Liver (tissue), 9 donors: Measurements from ENCODE around the gene HYAL3. TPM values are rescaled to one million over a fixed set of nuclear protein-coding genes. Genes with fewer than 3 reads are reported as not detected.
"Not testable (repeated sequence)": the region's sequence is repeated elsewhere in the genome, so short reads cannot be mapped to it uniquely, and the experiment has no call there.

ENCODE experiments used
- DNase-seq: peaks from one replicate; pipeline ENCODE4 v3.0.0-alpha.2; 2017; ENCODE audit warnings: low spot score
- H3K27ac ChIP-seq, 2 donors: one replicate each; pipeline ENCODE4 v1.7.0; 2013; ENCODE audit warnings: inconsistent platforms in 2 of 2, low read length in 2 of 2, control low read depth in 1 of 2, low read depth in 1 of 2, mild to moderate bottlenecking in 1 of 2
- H3K27me3 ChIP-seq, 4 donors: one replicate each; pipeline versions ENCODE4 v1.6.1 to v1.7.0; 2013; ENCODE audit warnings: low read length in 3 of 4, inconsistent platforms in 1 of 4, mild to moderate bottlenecking in 1 of 4, moderate library complexity in 1 of 4; ENCODE audit not compliant: control insufficient read depth in 4 of 4, insufficient read depth in 4 of 4
- H3K36me3 ChIP-seq, 4 donors: one replicate each; pipeline versions ENCODE4 v1.6.1 to v1.7.0; 2013; ENCODE audit warnings: low read length in 3 of 4, mild to moderate bottlenecking in 3 of 4, low read depth in 1 of 4, moderate library complexity in 1 of 4; ENCODE audit not compliant: control insufficient read depth in 4 of 4, insufficient read depth in 3 of 4
- H3K4me1 ChIP-seq, 4 donors: one replicate each; pipeline versions ENCODE4 v1.6.1 to v1.7.0; 2013; ENCODE audit warnings: low read length in 3 of 4, mild to moderate bottlenecking in 3 of 4, moderate library complexity in 1 of 4; ENCODE audit not compliant: control insufficient read depth in 4 of 4, insufficient read depth in 4 of 4
- H3K4me3 ChIP-seq, 3 donors: one replicate each; pipeline versions ENCODE4 v1.6.1 to v1.7.0; 2013; ENCODE audit warnings: low read length in 3 of 3, control low read depth in 1 of 3, low read depth in 1 of 3, mild to moderate bottlenecking in 1 of 3
- H3K9ac ChIP-seq, 2 donors: one replicate each; pipeline ENCODE4 v1.7.0; 2013; ENCODE audit warnings: low read length in 2 of 2, mild to moderate bottlenecking in 2 of 2, moderate library complexity in 2 of 2, control low read depth in 1 of 2, low read depth in 1 of 2
- H3K9me3 ChIP-seq, 4 donors: one replicate each; pipeline versions ENCODE4 v1.6.1 to v1.7.0; 2013; ENCODE audit warnings: low read length in 3 of 4; ENCODE audit not compliant: control insufficient read depth in 4 of 4
- EGR1 ChIP-seq, 2 donors: IDR thresholded peaks; 2 replicates each; pipeline ENCODE4 v1.6.1; 2016 to 2018; ENCODE audit warnings: antibody characterized with exemption in 2 of 2, low read depth in 2 of 2
- FOXA1 ChIP-seq: IDR thresholded peaks from 2 replicates; pipeline ENCODE4 v1.6.1; 2016; ENCODE audit warnings: antibody characterized with exemption
- FOXA2 ChIP-seq: IDR thresholded peaks from 2 replicates; pipeline ENCODE4 v1.6.1; 2016; ENCODE audit warnings: antibody characterized with exemption
- GABPA ChIP-seq, 2 donors: IDR thresholded peaks in 1 of 2; conservative IDR thresholded peaks in 1 of 2; 2 replicates each; pipeline ENCODE4 v1.6.1; 2016; ENCODE audit warnings: antibody characterized with exemption in 2 of 2, mild to moderate bottlenecking in 1 of 2, moderate library complexity in 1 of 2
- HNF4A ChIP-seq, 2 donors: conservative IDR thresholded peaks; 2 replicates each; pipeline ENCODE4 v1.6.1; 2016; ENCODE audit warnings: antibody characterized with exemption in 2 of 2, mild to moderate bottlenecking in 2 of 2
- HNF4G ChIP-seq: IDR thresholded peaks from 2 replicates; pipeline ENCODE4 v1.6.1; 2016; ENCODE audit warnings: antibody characterized with exemption
- RAD21 ChIP-seq, 2 donors: IDR thresholded peaks; 2 replicates each; pipeline ENCODE4 v1.6.1; 2016; ENCODE audit warnings: antibody characterized with exemption in 2 of 2, mild to moderate bottlenecking in 2 of 2
- RXRA ChIP-seq, 2 donors: IDR thresholded peaks; 2 replicates each; pipeline ENCODE4 v1.6.1; 2017 to 2018; ENCODE audit warnings: antibody characterized with exemption in 2 of 2, mild to moderate bottlenecking in 1 of 2
- TAF1 ChIP-seq: conservative IDR thresholded peaks from 2 replicates; pipeline ENCODE4 v1.6.1; 2016; ENCODE audit warnings: antibody characterized with exemption, mild to moderate bottlenecking
- YY1 ChIP-seq: IDR thresholded peaks from 2 replicates; pipeline ENCODE4 v1.6.1; 2016; ENCODE audit warnings: antibody characterized with exemption, mild to moderate bottlenecking
- ZBTB33 ChIP-seq: IDR thresholded peaks from 2 replicates; pipeline ENCODE4 v1.6.1; 2016; ENCODE audit warnings: antibody characterized with exemption
- WGBS: extraction: QIAGEN DNeasy Blood & Tissue Kit; methylation state at CpG from one replicate; pipeline ENCODE4 v1.1.7; 2013; 5-methylcytosine and 5-hydroxymethylcytosine counted together
- polyA plus RNA-seq, 2 donors: library from polyadenylated mRNA; stranded (reverse) in 1 of 2; unstranded in 1 of 2; fragments of 200-250 nt in 1 of 2; fragments of >200 nt in 1 of 2; fragmentation: Nextera tagmentation in 1 of 2; extraction: Ambion mirVana in 1 of 2; gene quantifications; one replicate each; pipeline versions ENCODE4 v1.2.1 to v1.2.3, GENCODE V29; 2013 to 2015
- total RNA-seq, 2 donors: library from RNA; depleted of rRNA; stranded (reverse); fragments of >200 nt; gene quantifications; one replicate each; pipeline ENCODE4 v1.2.3, GENCODE V29; 2014
- TF ChIP-seq, protein P1 (sequence below): IDR thresholded peaks from 2 replicates; pipeline ENCODE4 v1.6.1; 2016; ENCODE audit warnings: antibody characterized with exemption
- TF ChIP-seq, protein P2 (sequence below): IDR thresholded peaks from 2 replicates; pipeline ENCODE4 v1.6.1; 2016; ENCODE audit warnings: antibody characterized with exemption, mild to moderate bottlenecking
- donor health status: healthy.
- donor health status: healthy.
- donor health status: healthy.
- donor health status: healthy.
- donor health status: healthy.

Gene HYAL3
- total and polyA plus RNA-seq, 4 donors: 1.8 to 6.6 (median 2.0) TPM

DNA sequence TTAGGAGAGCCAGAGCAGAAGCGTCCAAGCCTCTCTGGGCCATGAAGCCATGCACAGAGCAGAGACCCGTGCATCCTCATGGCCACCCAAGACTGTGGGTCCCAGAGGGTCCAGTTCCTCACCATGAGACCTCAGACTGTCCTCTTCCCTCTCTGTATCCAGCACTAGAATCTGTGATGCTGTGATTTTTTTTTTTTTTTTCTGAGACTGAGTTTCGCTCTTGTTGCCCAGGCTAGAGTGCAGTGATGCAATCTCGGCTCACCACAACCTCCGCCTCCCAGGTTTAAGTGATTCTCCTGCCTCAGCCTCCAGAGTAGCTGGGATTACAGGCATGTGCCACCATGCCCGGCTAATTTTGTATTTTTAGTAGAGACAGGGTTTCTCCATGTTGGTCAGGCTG, 54.4 kb downstream of the HYAL3 start:
- H3K4me3 ChIP-seq, DNase-seq, H3K36me3 ChIP-seq, H3K9ac ChIP-seq, H3K9me3 ChIP-seq, H3K27me3 ChIP-seq: not testable (repeated sequence)
- Histone ChIP-seq H3K27ac (peak overlapping the region; percentile 14 to 77), H3K4me1 (peaks cover 11 to 90% (median 69%) of the 10 kb centered on the region in 4 donors)
- WGBS: 88% methylated on average over 6 of the region's 6 CpGs

DNA sequence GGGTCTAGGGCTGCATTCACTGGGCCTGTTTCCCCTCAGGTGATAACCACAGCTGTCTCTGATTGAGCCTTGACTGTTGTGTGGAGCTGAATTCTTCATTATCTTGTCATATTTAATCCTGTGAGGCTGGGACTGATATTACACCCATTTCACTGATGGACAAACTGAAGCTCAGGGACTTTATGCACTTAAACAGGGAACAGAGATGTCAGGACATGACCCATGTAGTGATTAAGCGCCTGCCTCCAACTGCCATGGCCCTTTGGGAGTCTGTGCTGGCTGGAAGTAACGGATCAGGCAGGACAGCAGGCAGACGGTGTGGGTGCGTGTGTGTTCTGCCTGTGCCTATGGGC, 55.7 kb downstream of the HYAL3 start:
- no peak overlapping the region for H3K9ac ChIP-seq
- 91% methylated on average over 4 of the region's 4 CpGs for WGBS
- no peaks in the 10 kb centered on the region for H3K27me3 ChIP-seq
- peaks cover 14 to 90% (median 70%) of the 10 kb centered on the region in 4 donors for H3K4me1 ChIP-seq
- no peaks in the 10 kb centered on the region for H3K9me3 ChIP-seq
- DNase-seq: no peak
- H3K4me3 ChIP-seq: no peak overlapping the region
- TF ChIP-seq RXRA (IDR thresholded peaks at IDR 0.05) (no peak), ZBTB33 (no peak), HNF4G (no peak), RAD21 (IDR thresholded peaks at IDR 0.05) (no peak), TAF1 (no peak), GABPA (IDR thresholded peaks at IDR 0.05 in 1 of 2, conservative IDR thresholded peaks at IDR 0.05 in 1 of 2) (no peak), EGR1 (IDR thresholded peaks at IDR 0.05; ENCODE audit: low read depth in 2 of 2) (no peak), FOXA1 (no peak), HNF4A (conservative IDR thresholded peaks at IDR 0.05) (no peak), FOXA2 (no peak)
- TF ChIP-seq, protein P1, sequence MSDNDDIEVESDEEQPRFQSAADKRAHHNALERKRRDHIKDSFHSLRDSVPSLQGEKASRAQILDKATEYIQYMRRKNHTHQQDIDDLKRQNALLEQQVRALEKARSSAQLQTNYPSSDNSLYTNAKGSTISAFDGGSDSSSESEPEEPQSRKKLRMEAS: no peak
- H3K36me3 ChIP-seq: no peaks in the 10 kb centered on the region
- H3K27ac ChIP-seq: peak overlapping the region; percentile 83 to 87

- TF ChIP-seq GABPA (IDR thresholded peaks at IDR 0.05 in 1 of 2, conservative IDR thresholded peaks at IDR 0.05 in 1 of 2) (peak; percentile 13 to 50), RXRA (IDR thresholded peaks at IDR 0.05) (peak; percentile 36 to 80), YY1 (peak; percentile 90), FOXA2 (no peak)
- TF ChIP-seq, protein P1: no peak
- TF ChIP-seq, protein P2, sequence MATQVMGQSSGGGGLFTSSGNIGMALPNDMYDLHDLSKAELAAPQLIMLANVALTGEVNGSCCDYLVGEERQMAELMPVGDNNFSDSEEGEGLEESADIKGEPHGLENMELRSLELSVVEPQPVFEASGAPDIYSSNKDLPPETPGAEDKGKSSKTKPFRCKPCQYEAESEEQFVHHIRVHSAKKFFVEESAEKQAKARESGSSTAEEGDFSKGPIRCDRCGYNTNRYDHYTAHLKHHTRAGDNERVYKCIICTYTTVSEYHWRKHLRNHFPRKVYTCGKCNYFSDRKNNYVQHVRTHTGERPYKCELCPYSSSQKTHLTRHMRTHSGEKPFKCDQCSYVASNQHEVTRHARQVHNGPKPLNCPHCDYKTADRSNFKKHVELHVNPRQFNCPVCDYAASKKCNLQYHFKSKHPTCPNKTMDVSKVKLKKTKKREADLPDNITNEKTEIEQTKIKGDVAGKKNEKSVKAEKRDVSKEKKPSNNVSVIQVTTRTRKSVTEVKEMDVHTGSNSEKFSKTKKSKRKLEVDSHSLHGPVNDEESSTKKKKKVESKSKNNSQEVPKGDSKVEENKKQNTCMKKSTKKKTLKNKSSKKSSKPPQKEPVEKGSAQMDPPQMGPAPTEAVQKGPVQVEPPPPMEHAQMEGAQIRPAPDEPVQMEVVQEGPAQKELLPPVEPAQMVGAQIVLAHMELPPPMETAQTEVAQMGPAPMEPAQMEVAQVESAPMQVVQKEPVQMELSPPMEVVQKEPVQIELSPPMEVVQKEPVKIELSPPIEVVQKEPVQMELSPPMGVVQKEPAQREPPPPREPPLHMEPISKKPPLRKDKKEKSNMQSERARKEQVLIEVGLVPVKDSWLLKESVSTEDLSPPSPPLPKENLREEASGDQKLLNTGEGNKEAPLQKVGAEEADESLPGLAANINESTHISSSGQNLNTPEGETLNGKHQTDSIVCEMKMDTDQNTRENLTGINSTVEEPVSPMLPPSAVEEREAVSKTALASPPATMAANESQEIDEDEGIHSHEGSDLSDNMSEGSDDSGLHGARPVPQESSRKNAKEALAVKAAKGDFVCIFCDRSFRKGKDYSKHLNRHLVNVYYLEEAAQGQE: no peak
- peak overlapping the region; percentile 83 to 87 for H3K27ac ChIP-seq
- no peaks in the 10 kb centered on the region for H3K36me3 ChIP-seq
- no peaks in the 10 kb centered on the region for H3K27me3 ChIP-seq
- H3K4me3 ChIP-seq: no peak overlapping the region
- H3K4me1 ChIP-seq: peaks cover 17 to 90% (median 70%) of the 10 kb centered on the region in 4 donors
- no peaks in the 10 kb centered on the region for H3K9me3 ChIP-seq
- H3K9ac ChIP-seq: no peak overlapping the region
- WGBS: 63% methylated on average over 14 of the region's 14 CpGs
- no peak for DNase-seq
Measured at GRCh38 chr3:50242851-50243542, 56.2 kb downstream of the HYAL3 start.
